HEK293 (cell line): Measurements from ENCODE around the gene TMCC1.
A peak's percentile ranks its signal among the peaks of the same experiment; 100 is the strongest.

ENCODE experiments used
- EGR2 ChIP-seq: fragments of 450-650 bp; formaldehyde crosslinking; IDR thresholded peaks from 2 replicates; pipeline ENCODE4 v1.5.1; 2016; ENCODE audit warnings: low read depth, missing biosample characterization, missing genetic modification characterization
- KLF17 ChIP-seq: fragments of 450-650 bp; formaldehyde crosslinking; IDR thresholded peaks from 2 replicates; pipeline ENCODE4 v1.5.1; 2016; ENCODE audit warnings: missing biosample characterization, missing genetic modification characterization
- KLF7 ChIP-seq: fragments of 450-650 bp; formaldehyde crosslinking; IDR thresholded peaks from 2 replicates; pipeline ENCODE4 v1.5.1; 2016; ENCODE audit warnings: missing biosample characterization, missing genetic modification characterization, borderline replicate concordance
- KLF8 ChIP-seq: fragments of 450-650 bp; formaldehyde crosslinking; IDR thresholded peaks from 2 replicates; pipeline ENCODE4 v1.5.1; 2016; ENCODE audit warnings: missing biosample characterization, missing genetic modification characterization
- PATZ1 ChIP-seq: fragments of 450-650 bp; formaldehyde crosslinking; IDR thresholded peaks from 2 replicates; pipeline ENCODE4 v1.5.1; 2016; ENCODE audit warnings: missing biosample characterization, missing genetic modification characterization
- PBX3 ChIP-seq: sonication (generic); formaldehyde crosslinking; IDR thresholded peaks from 2 replicates; pipeline ENCODE4 v1.8.1; 2022; ENCODE audit warnings: mild to moderate bottlenecking, moderate library complexity, missing genetic modification reagents
- PRDM1 ChIP-seq: fragments of 450-650 bp; formaldehyde crosslinking; IDR thresholded peaks from 2 replicates; pipeline ENCODE4; 2016; ENCODE audit warnings: missing biosample characterization, missing genetic modification characterization
- SALL2 ChIP-seq: fragments of 450-650 bp; formaldehyde crosslinking; IDR thresholded peaks from 2 replicates; pipeline ENCODE4 v1.5.0; 2017; ENCODE audit warnings: missing biosample characterization, mild to moderate bottlenecking, missing genetic modification characterization, borderline replicate concordance
- SP3 ChIP-seq: fragments of 450-650 bp; formaldehyde crosslinking; IDR thresholded peaks from 2 replicates; pipeline ENCODE4 v1.5.1; 2016; ENCODE audit warnings: missing biosample characterization, missing genetic modification characterization
- SP7 ChIP-seq: fragments of 450-650 bp; formaldehyde crosslinking; IDR thresholded peaks from 2 replicates; pipeline ENCODE4 v1.5.1; 2016; ENCODE audit warnings: missing biosample characterization, missing genetic modification characterization
- TRIM28 ChIP-seq: IDR thresholded peaks from 2 replicates; pipeline ENCODE4 v1.6.1; 2011; ENCODE audit warnings: low read length, control low read depth, borderline replicate concordance
- WT1 ChIP-seq: fragments of 450-650 bp; formaldehyde crosslinking; IDR thresholded peaks from 2 replicates; pipeline ENCODE4 v1.5.1; 2016; ENCODE audit warnings: missing biosample characterization, missing genetic modification characterization
- ZBTB26 ChIP-seq: fragments of 450-650 bp; formaldehyde crosslinking; optimal IDR thresholded peaks from 2 replicates; pipeline ENCODE3; 2016; ENCODE audit warnings: missing biosample characterization, mild to moderate bottlenecking, missing genetic modification characterization
- ZBTB6 ChIP-seq: fragments of 450-650 bp; formaldehyde crosslinking; IDR thresholded peaks from 2 replicates; pipeline ENCODE4 v1.5.1; 2017; ENCODE audit warnings: missing biosample characterization, missing genetic modification characterization
- ZFP69B ChIP-seq: fragments of 450-650 bp; formaldehyde crosslinking; IDR thresholded peaks from 2 replicates; pipeline ENCODE4 v1.5.1; 2016; ENCODE audit warnings: missing biosample characterization, missing genetic modification characterization
- ZIC2 ChIP-seq: fragments of 450-650 bp; formaldehyde crosslinking; IDR thresholded peaks from 2 replicates; pipeline ENCODE4 v1.5.1; 2016; ENCODE audit warnings: missing biosample characterization, missing genetic modification characterization
- ZNF148 ChIP-seq: fragments of 450-650 bp; formaldehyde crosslinking; IDR thresholded peaks from 2 replicates; pipeline ENCODE4 v1.5.0; 2017; ENCODE audit warnings: missing biosample characterization, missing genetic modification characterization, borderline replicate concordance
- ZNF174 ChIP-seq: fragments of 450-650 bp; formaldehyde crosslinking; IDR thresholded peaks from 2 replicates; pipeline ENCODE4 v1.5.0; 2017; ENCODE audit warnings: missing biosample characterization, mild to moderate bottlenecking, missing genetic modification characterization
- ZNF2 ChIP-seq: fragments of 450-650 bp; formaldehyde crosslinking; IDR thresholded peaks from 2 replicates; pipeline ENCODE4 v1.5.1; 2016; ENCODE audit warnings: missing biosample characterization, missing genetic modification characterization
- ZNF324 ChIP-seq: fragments of 450-650 bp; formaldehyde crosslinking; IDR thresholded peaks from 2 replicates; pipeline ENCODE4 v1.5.1; 2016; ENCODE audit warnings: missing biosample characterization, missing genetic modification characterization
- ZNF341 ChIP-seq: fragments of 450-650 bp; formaldehyde crosslinking; IDR thresholded peaks from 2 replicates; pipeline ENCODE4; 2016; ENCODE audit warnings: low read depth, missing biosample characterization, missing genetic modification characterization
- ZNF366 ChIP-seq: fragments of 450-650 bp; formaldehyde crosslinking; conservative IDR thresholded peaks from 2 replicates; pipeline ENCODE4 v1.5.1; 2016; ENCODE audit warnings: missing biosample characterization, missing genetic modification characterization
- ZNF398 ChIP-seq: fragments of 450-650 bp; formaldehyde crosslinking; IDR thresholded peaks from 2 replicates; pipeline ENCODE4 v1.5.1; 2017; ENCODE audit warnings: missing biosample characterization, missing genetic modification characterization
- ZNF488 ChIP-seq: fragments of 450-650 bp; formaldehyde crosslinking; IDR thresholded peaks from 2 replicates; pipeline ENCODE4 v1.5.1; 2016; ENCODE audit warnings: missing biosample characterization, missing genetic modification characterization
- ZNF701 ChIP-seq: fragments of 450-650 bp; formaldehyde crosslinking; IDR thresholded peaks from 2 replicates; pipeline ENCODE4 v1.5.1; 2016; ENCODE audit warnings: missing biosample characterization, missing genetic modification characterization
- ZNF777 ChIP-seq: fragments of 450-650 bp; formaldehyde crosslinking; IDR thresholded peaks from 2 replicates; pipeline ENCODE4 v1.5.1; 2017; ENCODE audit warnings: missing biosample characterization, missing genetic modification characterization, borderline replicate concordance
- ZNF843 ChIP-seq: fragments of 450-650 bp; formaldehyde crosslinking; IDR thresholded peaks from 2 replicates; pipeline ENCODE4 v1.5.1; 2016; ENCODE audit warnings: missing biosample characterization, missing genetic modification characterization

Gene TMCC1

GRCh38 chr3:129606636-129607390 lies 286.7 kb downstream of the TMCC1 start, which contains the start of gene PLXND1 (continued):
- TF ChIP-seq ZBTB26 (peak; percentile 59), ZNF366 (tag by site-specific recombination) (peak; percentile 87), PRDM1 (peak; percentile 46; the same call in 1 of the 2 replicates), ZNF398 (peak; percentile 90), KLF7 (tag by site-specific recombination) (peak; percentile 83), SP3 (peak; percentile 77), PATZ1 (tag by site-specific recombination) (peak; percentile 87), KLF8 (tag by site-specific recombination) (peak; percentile 90), PBX3 (CRISPR knock-in tag) (no peak), SP7 (tag by site-specific recombination) (peak; percentile 68; the same call in 1 of the 2 replicates), SALL2 (tag by site-specific recombination) (no peak), TRIM28 (no peak), ZNF2 (tag by site-specific recombination) (peak; percentile 26; the same call in 1 of the 2 replicates), ZNF777 (tag by site-specific recombination) (peak; percentile 79; the same call in 1 of the 2 replicates), ZNF174 (tag by site-specific recombination) (no peak), ZNF488 (tag by site-specific recombination) (no peak), ZNF324 (no peak), WT1 (tag by site-specific recombination) (0 out of 2 replicates have a peak, but pooled peaks have one; percentile 29), ZNF148 (tag by site-specific recombination) (no peak), ZNF341 (tag by site-specific recombination) (peak; percentile 42), ZNF843 (tag by site-specific recombination) (peak; percentile 36; the same call in 1 of the 2 replicates), EGR2 (tag by site-specific recombination) (peak; percentile 85), ZBTB6 (0 out of 2 replicates have a peak, but pooled peaks have one; percentile 9), KLF17 (tag by site-specific recombination) (peak; percentile 62; the same call in 1 of the 2 replicates), ZFP69B (tag by site-specific recombination) (peak; percentile 59; the same call in 1 of the 2 replicates), ZNF701 (tag by site-specific recombination) (no peak), ZIC2 (0 out of 2 replicates have a peak, but pooled peaks have one; percentile 10)
